Body of pancreas (tissue), 4 donors: Measurements from ENCODE around the gene OXCT1.

Experiments used
- POLR2A ChIP-seq, 3 donors: fragments of 450-650 bp; IDR thresholded peaks; one replicate each; pipeline ENCODE4 v1.6.1; 2016; ENCODE audit warnings: antibody characterized with exemption in 3 of 3, mild to moderate bottlenecking in 2 of 3
- TF ChIP-seq, protein P1 (sequence below), 7 experiments: fragments of 450-650 bp in 4 of 7; fragments of 200-600 bp in 3 of 7; sonication (generic) in 3 of 7; IDR thresholded peaks; one replicate each; pipeline ENCODE4 v1.5.1; 2016 to 2019; ENCODE audit warnings: antibody characterized with exemption in 7 of 7

DNA sequence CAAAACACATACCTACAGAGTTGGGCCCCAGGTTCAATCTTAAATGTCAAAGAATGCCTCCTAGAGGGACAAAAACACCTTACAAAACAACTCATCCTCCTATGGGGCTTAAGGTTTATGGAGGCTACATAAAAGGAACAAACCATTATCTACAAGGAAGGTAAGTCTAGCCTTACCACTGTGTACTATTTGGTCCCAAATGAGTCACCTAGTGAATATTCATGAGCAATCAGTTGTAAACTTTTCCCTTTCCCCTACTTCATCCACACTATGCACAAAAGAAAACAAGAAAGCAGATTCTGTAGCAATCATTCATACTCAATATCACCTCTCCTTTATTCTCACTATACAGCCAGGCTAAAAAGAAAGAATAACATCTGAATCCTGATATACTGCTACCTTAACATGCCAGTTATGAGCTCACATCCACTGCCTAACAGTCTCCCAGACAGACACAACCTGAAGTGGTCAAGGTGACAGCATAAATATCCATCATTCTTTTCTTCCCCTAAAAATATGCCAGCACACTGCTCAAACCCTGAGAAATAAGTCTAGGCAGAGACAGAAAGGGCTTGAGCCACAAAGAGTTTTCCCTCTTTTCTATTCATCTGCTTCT, 6.2 kb downstream of the OXCT1 start:
- no peak for TF ChIP-seq POLR2A (IDR thresholded peaks at IDR 0.05)
- TF ChIP-seq, protein P1, sequence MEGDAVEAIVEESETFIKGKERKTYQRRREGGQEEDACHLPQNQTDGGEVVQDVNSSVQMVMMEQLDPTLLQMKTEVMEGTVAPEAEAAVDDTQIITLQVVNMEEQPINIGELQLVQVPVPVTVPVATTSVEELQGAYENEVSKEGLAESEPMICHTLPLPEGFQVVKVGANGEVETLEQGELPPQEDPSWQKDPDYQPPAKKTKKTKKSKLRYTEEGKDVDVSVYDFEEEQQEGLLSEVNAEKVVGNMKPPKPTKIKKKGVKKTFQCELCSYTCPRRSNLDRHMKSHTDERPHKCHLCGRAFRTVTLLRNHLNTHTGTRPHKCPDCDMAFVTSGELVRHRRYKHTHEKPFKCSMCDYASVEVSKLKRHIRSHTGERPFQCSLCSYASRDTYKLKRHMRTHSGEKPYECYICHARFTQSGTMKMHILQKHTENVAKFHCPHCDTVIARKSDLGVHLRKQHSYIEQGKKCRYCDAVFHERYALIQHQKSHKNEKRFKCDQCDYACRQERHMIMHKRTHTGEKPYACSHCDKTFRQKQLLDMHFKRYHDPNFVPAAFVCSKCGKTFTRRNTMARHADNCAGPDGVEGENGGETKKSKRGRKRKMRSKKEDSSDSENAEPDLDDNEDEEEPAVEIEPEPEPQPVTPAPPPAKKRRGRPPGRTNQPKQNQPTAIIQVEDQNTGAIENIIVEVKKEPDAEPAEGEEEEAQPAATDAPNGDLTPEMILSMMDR (IDR thresholded peaks at IDR 0.05), result no peak
